HCT116 (cell line): ENCODE measurements around the gene CAPN9. TPM values are rescaled to one million over a fixed set of nuclear protein-coding genes. Genes with fewer than 3 reads are reported as not detected.

ENCODE experiments used
- ATAC-seq: fragments of 200-7000 bp; cut with Tn5 transposase; 2 replicates; pipeline ENCODE4 v1.9.1; 2020; ENCODE audit warnings: mild to moderate bottlenecking, moderate library complexity
- BruUV-seq: library from RNA; stranded (reverse); fragments of 400-500 nt; replicated peaks from 2 replicates; lab custom pipeline; 2021; lab: Mats Ljungman, UMichigan
- CTCF ChIA-PET: fragments of 300-600 bp; sonication (Branson Sonifier 250); formaldehyde crosslinking; loops from one replicate; lab custom pipeline; 2021; ENCODE audit warnings: antibody characterized with exemption; lab: Charles Lee
- POLR2A ChIA-PET: fragments of 300-600, 350-600 bp; sonication (Branson Sonifier 250); formaldehyde crosslinking; loops from one replicate; lab custom pipeline; 2021; ENCODE audit warnings: antibody characterized with exemption; lab: Charles Lee
- RAD21 ChIA-PET, 2 experiments: fragments of 300-600 bp; sonication (Branson Sonifier 250); formaldehyde crosslinking; loops; one replicate each; lab custom pipeline; 2023; ENCODE audit warnings: low total read pairs in 2 of 2; ENCODE audit not compliant: uncharacterized antibody in 2 of 2, unreplicated experiment in 2 of 2, low non-redundant PET in 1 of 2; lab: Charles Lee
- DNase-seq: peaks from one replicate; pipeline ENCODE4 v3.0.0-alpha.2; 2010; ENCODE audit warnings: low read depth, low spot score
- H2AFZ ChIP-seq: fragments of 200-600 bp; shearing (Covaris generic), sonication (generic); 2 replicates; pipeline ENCODE4 v1.6.1; 2017; ENCODE audit warnings: low read depth, mixed run types, mixed read lengths, antibody characterized with exemption, low read length; ENCODE audit not compliant: poor library complexity, severe bottlenecking
- H3K27ac ChIP-seq: 2 replicates; pipeline ENCODE4 v1.5.1; 2012; ENCODE audit warnings: low read depth, low read length
- H3K27me3 ChIP-seq: fragments of 200-600 bp; sonication (generic); 2 replicates; pipeline ENCODE4 v1.6.1; 2016; ENCODE audit warnings: mixed run types, low read length, mixed read lengths; ENCODE audit not compliant: insufficient read depth
- H3K36me3 ChIP-seq, 2 experiments: fragments of 200-500 bp in 1 of 2; fragments of 200-600 bp in 1 of 2; sonication (Bioruptor generic) in 1 of 2; sonication (generic) in 1 of 2; 2 replicates each; pipeline versions ENCODE4 v1.5.1 to v1.6.1; 2014 to 2016; ENCODE audit warnings: low read length in 2 of 2, inconsistent platforms in 1 of 2, mixed read lengths in 1 of 2, mixed run types in 1 of 2; ENCODE audit not compliant: insufficient read depth in 2 of 2, control insufficient read depth in 1 of 2
- H3K4me1 ChIP-seq, 2 experiments: fragments of 200-600 bp in 1 of 2; sonication (generic) in 1 of 2; 2 replicates each; pipeline versions ENCODE4 v1.5.1 to v1.6.1; 2012 to 2017; ENCODE audit warnings: low read length in 2 of 2, inconsistent platforms in 1 of 2, mild to moderate bottlenecking in 1 of 2, mixed read lengths in 1 of 2, mixed run types in 1 of 2, moderate library complexity in 1 of 2; ENCODE audit not compliant: insufficient read depth in 2 of 2, control insufficient read depth in 1 of 2
- H3K4me2 ChIP-seq: fragments of 200-600 bp; sonication (generic); 2 replicates; pipeline ENCODE4 v1.6.1; 2017; ENCODE audit warnings: mixed run types, low read length, mixed read lengths
- H3K4me3 ChIP-seq, 2 experiments: fragments of 200-600 bp in 1 of 2; sonication (generic) in 1 of 2; replicated peaks in 1 of 2; 2 replicates each; pipeline ENCODE4 v1.5.1; 2011 to 2016; ENCODE audit warnings: low read length in 2 of 2, control low read depth in 1 of 2, low read depth in 1 of 2, mild to moderate bottlenecking in 1 of 2, mixed read lengths in 1 of 2, mixed run types in 1 of 2
- H3K79me2 ChIP-seq: fragments of 200-600 bp; sonication (generic); 2 replicates; pipeline ENCODE4 v1.6.1; 2017; ENCODE audit warnings: mild to moderate bottlenecking, mixed run types, low read length, moderate library complexity, mixed read lengths; ENCODE audit not compliant: insufficient read depth
- H3K9ac ChIP-seq: fragments of 200-600 bp; sonication (generic); 2 replicates; pipeline ENCODE4 v1.6.1; 2016; ENCODE audit warnings: low read length, mixed read lengths
- H3K9me2 ChIP-seq: fragments of 200-600 bp; sonication (generic), shearing (Covaris generic); 2 replicates; pipeline ENCODE4 v1.6.1; 2017; ENCODE audit warnings: mixed run types, mild to moderate bottlenecking, moderate library complexity; ENCODE audit not compliant: insufficient read depth
- H3K9me3 ChIP-seq, 2 experiments: fragments of 200-500 bp in 1 of 2; fragments of 200-600 bp in 1 of 2; sonication (Bioruptor generic) in 1 of 2; sonication (generic) in 1 of 2; 2 replicates each; pipeline ENCODE4 v1.6.1; 2014 to 2017; ENCODE audit warnings: low read length in 2 of 2, mixed read lengths in 2 of 2, inconsistent platforms in 1 of 2, low read depth in 1 of 2, mild to moderate bottlenecking in 1 of 2, mixed run types in 1 of 2, moderate library complexity in 1 of 2; ENCODE audit not compliant: control insufficient read depth in 1 of 2, insufficient read depth in 1 of 2
- H4K20me1 ChIP-seq: fragments of 200-600 bp; sonication (generic), shearing (Covaris generic); 2 replicates; pipeline ENCODE4 v1.6.1; 2017; ENCODE audit warnings: mixed run types, mild to moderate bottlenecking, moderate library complexity; ENCODE audit not compliant: insufficient read depth
- CBX3 ChIP-seq: IDR thresholded peaks from 2 replicates; pipeline ENCODE4 v1.6.1; 2012; ENCODE audit warnings: low read depth
- EZH2 ChIP-seq: fragments of 200-600 bp; sonication (generic); IDR thresholded peaks from 2 replicates; pipeline ENCODE4 v1.6.1; 2017; ENCODE audit warnings: antibody characterized with exemption, mixed run types
- FOSL1 ChIP-seq: IDR thresholded peaks from 2 replicates; pipeline ENCODE4 v1.6.1; 2012; ENCODE audit warnings: low read depth
- JUND ChIP-seq: IDR thresholded peaks from 2 replicates; pipeline ENCODE4 v1.6.1; 2012
- REST ChIP-seq: IDR thresholded peaks from 2 replicates; pipeline ENCODE4 v1.6.1; 2012; ENCODE audit warnings: low read depth
- ZBTB33 ChIP-seq: IDR thresholded peaks from 2 replicates; pipeline ENCODE4 v1.6.1; 2011; ENCODE audit warnings: mild to moderate bottlenecking, low read length, moderate library complexity; ENCODE audit not compliant: insufficient replicate concordance; ENCODE audit errors: extremely low read depth
- intact Hi-C: fragments of 100-400 bp; cut with micrococcal nuclease; formaldehyde crosslinking; loops from 2 replicates; pipeline ENCODE4 v1.10.0; 2022
- total RNA-seq: library from RNA; stranded (reverse); gene quantifications from one replicate; pipeline ENCODE4 v1.2.1, GENCODE V29; 2021; ENCODE audit not compliant: unreplicated experiment

The CAPN9 gene
- total RNA-seq, 1 experiment from 2014 or later = not detected

DNA sequence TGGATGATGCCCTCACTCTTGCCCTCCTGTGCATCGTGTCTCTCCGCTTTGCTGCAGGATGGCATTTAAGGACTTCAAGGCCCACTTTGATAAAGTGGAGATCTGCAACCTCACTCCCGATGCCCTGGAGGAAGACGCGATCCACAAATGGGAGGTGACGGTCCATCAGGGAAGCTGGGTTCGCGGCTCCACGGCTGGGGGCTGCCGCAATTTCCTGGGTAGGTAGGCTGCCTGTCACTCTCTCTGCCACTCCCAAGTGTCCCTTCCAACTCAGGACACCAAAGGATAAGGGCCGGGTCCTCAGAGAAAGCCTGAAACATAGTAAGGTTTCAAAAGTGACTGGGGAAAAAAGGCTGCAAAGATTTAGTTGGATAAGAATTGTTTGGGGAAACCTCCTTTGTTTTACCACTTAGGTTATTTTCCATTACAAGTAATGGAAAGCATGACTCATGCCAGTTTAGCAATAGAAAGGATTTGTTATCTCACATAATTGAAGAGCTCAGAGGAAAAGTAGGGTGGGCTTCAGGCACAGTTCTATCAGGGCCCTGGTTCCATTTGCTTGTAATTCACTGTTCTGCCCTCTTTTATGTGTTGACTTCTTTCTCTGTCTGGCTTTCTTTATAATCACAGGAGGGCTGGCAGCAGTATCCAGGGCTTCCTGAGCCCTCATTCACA lies 31.9 kb downstream of the CAPN9 start:
- no peaks in the 10 kb centered on the region for H3K79me2 ChIP-seq
- ChIA-PET CTCF (no interaction called here), POLR2A (no interaction called here), RAD21 (no interaction called here)
- H3K4me2 ChIP-seq = no peak overlapping the region
- peaks cover 0 to 5% of the 10 kb centered on the region in 2 experiments; a peak in 1 of 4 replicates for H3K4me1 ChIP-seq
- no peak overlapping the region for H2AFZ ChIP-seq
- no peak overlapping the region for H3K9ac ChIP-seq
- no peak for DNase-seq
- no peak overlapping the region for H3K4me3 ChIP-seq
- no peaks in the 10 kb centered on the region for H3K9me3 ChIP-seq
- H3K9me2 ChIP-seq = no peaks in the 10 kb centered on the region
- H3K36me3 ChIP-seq = no peaks in the 10 kb centered on the region
- intact Hi-C loops = no loop called here
- TF ChIP-seq REST (no peak), FOSL1 (peak; percentile 30; the same call in 1 of the 2 replicates), JUND (no peak), EZH2 (no peak), ZBTB33 (no peak), CBX3 (no peak)
- H3K27me3 ChIP-seq = peaks cover 14% of the 10 kb centered on the region; the same call in 1 of the 2 replicates
- H4K20me1 ChIP-seq = no peaks in the 10 kb centered on the region
- no TSS peak for BruUV-seq
- no peak overlapping the region for H3K27ac ChIP-seq
- no peak for ATAC-seq
